Fibroblast of skin of abdomen (primary cell): Measurements from ENCODE around the gene RNU1-2.
"Not testable (repeated sequence)": the region's sequence is repeated elsewhere in the genome, so short reads cannot be mapped to it uniquely, and the experiment has no call there.

Experiments used
- DNase-seq: peaks from one replicate; pipeline ENCODE4 v3.0.0-alpha.2; 2013

The RNU1-2 gene

DNA sequence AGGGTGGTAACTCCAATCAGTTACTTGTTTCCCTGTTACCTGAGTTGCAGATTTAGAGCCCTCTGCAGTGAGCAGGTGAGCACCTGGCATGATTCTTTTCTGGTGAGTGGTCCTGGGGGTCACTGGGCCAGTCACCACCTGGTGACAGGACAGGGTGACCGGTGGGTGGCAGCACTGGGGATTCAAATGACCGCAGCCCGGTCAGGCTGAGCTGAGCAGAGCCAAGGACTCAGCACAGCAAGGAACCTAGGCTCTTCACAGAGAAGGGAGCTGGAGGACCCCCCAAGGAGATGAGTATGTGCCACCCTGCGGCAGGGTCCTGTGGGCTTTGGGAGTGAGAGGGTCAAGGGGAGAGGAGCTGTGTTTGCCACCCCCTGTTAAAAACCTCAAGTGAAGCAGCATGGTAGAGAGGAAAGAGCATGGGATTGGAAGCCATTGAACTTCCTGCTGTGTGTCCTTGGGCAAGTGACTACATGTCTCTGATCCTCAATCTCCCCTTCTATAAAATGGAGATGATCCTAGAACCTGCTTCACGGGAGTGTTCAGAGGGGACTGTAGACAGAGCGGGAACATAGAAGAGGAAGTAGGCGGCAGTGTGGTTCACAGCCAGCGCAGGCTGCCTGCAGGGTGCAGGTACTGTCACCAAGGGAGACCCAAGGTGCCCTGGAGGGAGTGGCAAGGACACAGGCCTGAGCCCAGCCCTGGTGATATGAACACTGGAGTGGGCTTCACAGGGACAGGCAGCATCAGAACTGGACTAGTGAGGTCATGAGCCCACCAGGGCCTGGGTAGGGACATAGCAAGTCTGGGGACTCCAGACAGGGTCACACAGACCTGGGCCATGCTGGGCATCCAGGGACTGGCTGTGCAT is 16.3 kb downstream of the RNU1-2 start:
- DNase-seq: not testable (repeated sequence)

DNA sequence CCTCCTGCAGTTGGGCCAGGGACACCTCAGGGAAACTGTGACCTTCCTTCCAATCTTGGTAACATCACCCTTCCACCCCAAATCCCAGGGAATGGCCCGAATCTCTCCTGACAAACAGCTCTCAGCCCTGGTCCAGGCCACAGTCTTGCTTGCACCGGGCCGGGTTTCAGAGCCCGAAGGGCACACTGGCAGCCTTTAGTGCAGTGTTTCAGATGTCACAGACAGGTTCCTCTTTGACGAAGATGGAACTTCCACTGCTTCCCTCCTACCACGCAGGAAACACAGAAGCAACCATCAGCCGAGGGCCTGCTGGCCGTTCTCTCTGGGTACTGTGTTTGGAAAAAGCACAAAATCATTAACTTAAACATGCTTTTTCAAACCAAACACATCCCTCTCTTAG is 17.0 kb downstream of the RNU1-2 start:
- not testable (repeated sequence) for DNase-seq

DNA sequence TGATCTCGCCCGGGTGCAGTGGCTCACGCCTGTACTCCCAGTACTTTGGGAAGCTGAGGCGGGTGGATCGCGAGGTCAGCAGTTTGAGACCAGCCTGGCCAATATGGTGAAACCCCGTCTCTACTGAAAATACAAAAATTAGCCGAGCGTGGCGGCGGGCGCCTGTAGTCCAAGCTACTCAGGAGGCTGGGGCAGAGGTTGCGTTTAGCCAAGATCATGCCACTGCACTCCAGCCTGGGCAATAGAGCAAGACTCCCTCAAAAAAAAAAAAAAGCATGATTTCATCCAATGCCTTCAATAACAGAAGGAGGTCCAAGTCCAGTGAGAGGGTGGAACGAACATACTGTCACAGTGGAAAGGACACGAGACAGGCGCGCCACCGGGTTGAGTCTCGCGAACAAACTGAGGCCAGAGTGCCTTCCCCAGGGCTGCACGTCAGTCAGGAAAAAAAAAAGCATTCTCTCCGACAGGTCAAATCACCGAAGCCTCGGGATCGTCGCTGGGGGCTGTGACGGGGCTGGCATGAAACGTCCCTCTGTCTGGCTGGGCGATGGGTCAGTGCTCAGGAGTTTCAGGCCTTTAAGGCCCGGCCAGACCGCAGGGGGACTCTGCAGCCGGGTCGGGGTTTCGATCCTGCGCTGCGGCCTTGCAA is 17.5 kb downstream of the RNU1-2 start:
- no peak for DNase-seq

DNA sequence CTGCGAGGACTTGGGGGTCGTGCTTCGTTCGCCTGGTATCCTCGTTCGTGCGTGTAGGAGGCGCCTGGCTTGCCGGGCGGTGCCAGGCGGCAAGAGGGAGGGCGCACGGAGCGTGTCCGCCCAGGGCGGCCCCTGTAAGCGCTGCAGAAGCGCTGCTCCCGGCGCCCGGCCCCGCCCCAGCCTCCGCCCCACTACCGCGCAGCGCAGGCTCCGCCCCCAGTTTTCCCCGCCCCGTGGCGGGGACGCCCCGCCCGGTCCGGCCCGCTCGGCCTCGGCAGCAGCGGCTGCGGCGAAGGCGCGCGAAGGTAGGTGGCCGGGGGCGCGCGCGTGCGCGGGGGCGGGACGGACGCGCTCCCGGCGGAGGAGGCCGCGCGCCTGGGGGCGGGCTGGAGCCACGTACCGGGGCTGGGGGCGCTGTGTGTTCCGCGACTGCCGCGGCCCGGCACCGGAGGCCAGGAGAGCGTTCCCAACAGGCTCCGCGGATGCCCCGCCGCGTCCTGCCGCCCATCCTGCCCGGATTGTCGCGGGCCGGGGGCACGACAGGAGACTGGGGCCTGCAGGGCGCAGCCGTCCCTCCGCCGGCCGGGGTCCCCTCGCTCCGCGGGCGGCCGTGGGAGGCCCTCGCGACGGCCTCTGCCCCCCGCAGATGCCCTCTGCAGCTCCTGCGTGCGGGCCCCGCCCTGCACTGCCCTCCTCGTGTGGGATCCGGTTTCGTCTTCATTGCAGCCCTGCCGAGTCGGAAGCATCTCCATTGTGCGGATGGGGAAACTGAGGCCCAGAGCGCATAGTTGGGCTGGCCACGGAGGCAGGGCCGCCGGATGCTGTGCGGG is 18.3 kb downstream of the RNU1-2 start:
- DNase-seq: peak; percentile 98

DNA sequence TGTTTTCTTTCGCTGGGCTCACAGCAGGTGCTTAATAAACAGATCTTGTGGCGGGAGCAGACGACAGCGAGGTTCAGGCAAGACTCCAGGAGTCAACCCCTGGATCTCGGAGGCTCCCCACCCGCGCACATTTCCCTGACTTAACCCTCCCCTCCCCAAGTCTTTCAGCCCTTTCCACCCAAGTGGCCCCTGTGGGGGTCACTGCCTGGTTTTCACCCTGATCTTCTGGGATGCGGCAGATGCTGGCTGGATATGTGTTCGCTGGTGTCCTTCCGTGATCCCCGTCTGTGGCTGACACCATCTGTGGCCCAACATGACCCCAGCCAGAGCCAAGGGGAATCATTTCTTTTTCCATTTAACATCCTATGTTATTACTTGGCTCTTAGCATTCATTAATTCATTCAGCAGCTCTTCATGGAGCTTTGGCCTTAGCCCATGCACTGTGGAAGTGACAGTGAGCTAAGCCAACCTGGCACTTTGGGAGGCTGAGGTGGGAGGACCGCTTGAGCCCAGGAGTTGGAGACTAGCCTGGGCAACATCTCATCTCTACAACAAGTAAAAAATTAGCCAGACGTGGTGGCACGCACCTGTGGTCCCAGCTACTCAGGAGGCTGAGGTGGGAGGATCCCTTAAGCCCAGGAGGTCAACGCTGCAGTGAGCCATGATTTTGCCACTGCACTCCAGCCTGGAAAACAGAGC is 19.3 kb downstream of the RNU1-2 start:
- DNase-seq: not testable (repeated sequence)

DNA sequence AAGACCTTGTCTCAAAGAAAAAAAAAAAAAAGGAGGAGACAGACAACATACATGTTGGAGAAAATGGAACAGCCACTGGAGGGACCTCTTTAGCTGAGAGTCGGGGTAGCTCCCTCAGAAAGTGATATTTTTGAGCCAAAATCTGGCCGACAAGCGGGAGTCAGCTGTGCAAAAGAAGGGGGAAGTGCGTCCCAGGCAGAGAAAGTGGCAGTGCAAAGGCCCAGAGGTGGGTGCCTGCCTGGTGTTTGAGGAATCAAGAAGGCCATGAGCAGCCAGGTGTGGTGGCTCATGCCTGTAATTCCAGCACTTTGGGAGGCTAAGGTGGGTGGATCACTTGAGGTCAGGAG is 19.8 kb downstream of the RNU1-2 start:
- peak; percentile 43 for DNase-seq

DNA sequence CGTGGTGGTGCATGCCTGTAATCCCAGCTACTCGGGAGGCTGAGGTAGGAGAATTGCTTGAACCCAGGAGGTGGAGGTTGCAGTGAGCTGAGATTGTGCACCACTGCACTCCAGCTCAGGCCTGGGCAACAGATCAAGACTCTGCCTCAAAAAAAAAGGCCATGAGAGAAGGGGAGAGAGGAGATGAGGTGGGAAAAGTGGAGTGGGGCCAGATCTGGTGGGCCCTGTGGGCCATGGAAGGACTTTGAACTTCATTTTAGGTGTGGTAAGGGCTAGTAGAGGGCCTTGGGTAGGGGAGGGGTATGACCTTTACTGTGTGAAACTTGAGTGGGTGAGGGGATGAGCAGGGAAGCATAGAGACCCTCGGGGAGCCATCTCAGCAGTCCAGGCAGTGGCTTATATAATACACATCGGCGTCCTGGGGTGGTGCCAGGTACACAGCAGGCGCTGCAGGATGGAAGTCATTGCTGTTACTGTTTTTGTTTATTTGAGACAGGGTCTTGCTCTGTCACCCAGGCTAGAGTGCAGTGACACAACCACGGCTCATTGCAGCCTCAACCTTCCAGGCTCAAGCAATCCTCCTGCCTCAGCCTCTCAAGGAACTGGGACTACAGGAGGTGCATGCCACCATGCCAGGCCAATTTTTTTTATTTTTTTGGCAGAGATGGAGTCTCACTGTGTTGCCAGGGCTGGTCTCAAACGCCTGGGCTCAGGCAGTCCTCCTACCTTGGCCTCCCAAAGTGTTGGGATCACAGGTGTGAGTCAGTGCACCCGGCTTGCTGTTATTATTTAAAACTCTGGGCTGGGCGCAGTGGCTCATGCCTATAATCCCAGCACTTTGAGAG is 20.5 kb downstream of the RNU1-2 start:
- not testable (repeated sequence) for DNase-seq

DNA sequence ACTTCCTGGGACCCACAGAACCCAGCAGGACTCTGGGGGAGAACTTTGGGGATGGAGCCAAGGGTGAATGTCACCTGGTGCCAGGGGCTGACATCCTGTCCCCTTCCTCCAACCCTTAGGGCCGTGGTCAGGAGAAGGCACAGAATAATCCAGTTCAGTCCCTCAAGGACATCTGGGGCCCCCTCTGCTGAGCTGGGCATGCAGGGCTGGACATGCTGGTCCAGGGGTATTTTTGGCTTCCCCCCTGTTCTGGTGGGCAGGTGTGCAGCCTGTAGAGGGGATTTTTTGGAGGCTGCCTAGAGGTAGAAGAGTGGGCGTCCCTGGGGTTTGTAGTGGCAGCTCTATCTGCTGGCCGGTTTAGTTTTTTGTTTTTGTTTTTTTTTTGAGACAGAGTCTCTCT is 22.6 kb downstream of the RNU1-2 start:
- no peak for DNase-seq

DNA sequence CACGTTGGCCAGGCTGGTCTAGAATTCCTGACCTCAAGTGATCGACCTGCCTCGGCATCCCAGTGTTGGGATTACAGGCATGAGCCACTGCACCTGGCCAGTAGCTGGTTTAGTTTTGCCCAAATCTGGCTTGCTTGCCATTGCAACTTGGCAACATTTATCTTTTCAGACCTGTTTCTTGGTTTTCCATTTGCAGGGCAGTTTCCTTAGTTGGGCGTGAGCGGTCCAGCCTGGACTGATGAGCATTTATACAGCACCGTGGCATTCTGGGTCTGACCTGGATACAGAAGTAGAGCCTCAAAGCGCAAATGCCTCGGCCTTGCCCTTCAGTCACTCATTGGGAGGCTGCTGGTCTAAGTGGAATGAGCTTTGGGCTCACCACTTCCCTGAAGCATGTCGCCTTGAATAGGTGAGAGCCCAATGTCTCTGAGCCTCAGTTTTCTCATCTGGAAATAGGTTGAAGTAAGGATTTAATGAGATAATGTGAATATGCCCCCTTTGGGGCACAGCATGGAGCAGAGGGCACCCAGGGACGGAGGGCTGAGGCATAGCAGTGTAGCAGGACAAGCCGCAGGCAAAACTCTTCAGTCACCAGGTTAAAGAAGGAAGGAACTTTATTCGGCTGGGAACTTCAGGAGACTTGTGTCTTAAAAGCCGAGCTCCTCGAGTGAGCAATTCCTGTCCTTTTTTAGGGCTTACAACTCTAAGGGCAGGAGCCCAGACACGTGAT is 23.3 kb downstream of the RNU1-2 start:
- DNase-seq: not testable (repeated sequence)

DNA sequence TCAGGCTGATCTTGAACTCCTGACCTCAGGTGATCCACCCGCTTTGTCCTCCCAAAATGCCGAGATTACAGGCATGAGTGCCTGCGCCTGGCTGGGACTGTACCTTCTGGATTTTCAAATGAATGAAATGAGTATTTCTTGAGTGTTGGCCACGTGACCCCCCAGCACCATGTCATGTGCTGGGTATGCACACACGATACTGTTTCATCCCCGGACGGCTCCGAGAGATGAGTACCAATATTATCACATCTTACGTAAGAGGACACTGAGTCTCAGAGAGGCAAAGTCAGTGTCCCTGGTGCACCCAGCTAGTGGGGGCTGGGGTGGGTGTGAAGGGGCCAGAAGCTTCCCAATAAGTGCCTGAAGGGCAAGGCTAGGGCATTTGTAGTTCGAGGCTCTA is 25.2 kb downstream of the RNU1-2 start:
- no peak for DNase-seq

DNA sequence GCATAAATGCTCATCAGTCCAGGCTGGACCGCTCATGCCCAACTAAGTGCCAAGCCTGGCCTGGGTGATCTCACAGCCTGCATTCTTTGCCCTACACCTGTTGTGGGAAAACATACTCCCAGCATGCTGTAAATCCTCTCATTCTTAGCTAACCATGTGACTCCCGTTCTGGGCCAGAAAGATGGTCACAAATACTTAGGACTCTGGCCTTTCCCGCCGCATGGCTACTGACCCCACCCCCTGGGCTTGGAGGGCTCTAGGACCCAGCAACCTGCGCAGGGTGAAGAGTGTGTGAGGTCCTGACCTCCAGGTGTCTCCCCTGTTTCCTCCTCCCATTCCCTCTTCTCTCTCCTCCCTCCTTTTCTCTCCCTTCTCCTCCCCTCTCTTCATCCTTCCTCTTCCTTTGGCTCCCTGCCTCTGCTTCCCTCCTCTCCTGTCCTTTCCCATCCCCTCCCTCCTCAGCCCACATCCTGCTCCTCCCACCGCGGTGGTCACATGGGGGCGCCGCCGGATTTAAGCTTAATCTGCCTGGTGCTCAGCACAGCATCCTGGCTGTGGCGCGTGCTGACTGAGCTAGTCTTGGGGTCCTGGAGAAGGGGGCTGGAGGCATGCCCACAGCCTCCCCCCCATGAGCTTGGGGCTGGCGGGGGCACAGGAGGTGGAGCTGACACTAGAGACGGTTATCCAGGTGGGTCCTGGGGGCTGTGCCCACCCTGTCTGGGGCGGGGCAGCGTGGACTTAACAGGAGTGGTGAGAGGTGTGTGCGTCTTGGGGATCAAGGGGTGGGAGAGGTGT is 25.8 kb downstream of the RNU1-2 start, which contains the start of gene CROCC:
Gene CROCC, plus strand, starts transcription at position 541 of the 795 bp plus-strand sequence. Its CDS starts 88 bp downstream, at position 629.
- DNase-seq: peak; percentile 55

DNA sequence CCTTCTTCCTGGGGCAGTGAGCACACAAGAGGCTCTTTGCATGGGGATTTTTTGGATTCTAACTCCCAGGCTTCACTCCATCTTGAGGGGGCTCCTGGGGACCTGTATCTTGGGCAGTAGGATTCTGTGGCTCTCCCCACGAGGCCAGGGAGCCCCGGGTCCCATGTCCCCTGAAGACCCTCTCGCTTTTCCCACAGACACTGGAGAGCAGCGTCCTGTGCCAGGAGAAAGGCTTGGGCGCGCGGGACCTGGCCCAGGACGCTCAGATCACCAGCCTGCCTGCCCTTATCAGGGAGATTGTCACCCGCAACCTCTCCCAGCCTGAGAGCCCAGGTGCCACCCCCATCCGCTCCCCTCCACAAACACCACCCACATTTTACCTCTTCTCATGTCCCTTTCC is 26.7 kb downstream of the RNU1-2 start:
- DNase-seq: no peak

DNA sequence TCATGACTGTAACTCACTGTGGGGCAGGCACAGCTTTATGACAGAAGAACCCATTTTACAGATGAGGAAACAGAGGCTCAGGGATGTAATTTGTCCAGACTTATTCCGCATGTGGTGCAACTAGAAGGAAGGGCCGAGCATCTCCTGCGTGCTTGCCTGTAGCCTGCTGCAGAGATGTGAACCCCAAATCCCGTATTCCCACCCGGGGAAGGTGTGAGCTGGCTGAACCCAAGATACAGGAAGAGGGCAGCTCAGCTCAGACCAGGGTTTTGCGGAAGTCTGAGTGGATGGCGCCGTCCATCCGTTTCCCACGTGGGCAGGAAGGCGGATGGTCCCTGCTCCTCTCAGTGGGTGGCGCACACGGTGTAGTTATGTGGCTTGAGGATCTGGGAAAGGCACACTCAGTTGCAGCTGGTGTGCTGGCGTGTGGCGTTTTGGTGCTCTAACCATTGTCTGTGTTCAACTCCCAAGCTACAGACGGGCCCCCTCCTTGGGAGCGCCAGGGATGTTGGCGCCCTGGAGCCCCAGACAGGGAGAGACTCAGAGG is 27.2 kb downstream of the RNU1-2 start:
- DNase-seq: no peak

DNA sequence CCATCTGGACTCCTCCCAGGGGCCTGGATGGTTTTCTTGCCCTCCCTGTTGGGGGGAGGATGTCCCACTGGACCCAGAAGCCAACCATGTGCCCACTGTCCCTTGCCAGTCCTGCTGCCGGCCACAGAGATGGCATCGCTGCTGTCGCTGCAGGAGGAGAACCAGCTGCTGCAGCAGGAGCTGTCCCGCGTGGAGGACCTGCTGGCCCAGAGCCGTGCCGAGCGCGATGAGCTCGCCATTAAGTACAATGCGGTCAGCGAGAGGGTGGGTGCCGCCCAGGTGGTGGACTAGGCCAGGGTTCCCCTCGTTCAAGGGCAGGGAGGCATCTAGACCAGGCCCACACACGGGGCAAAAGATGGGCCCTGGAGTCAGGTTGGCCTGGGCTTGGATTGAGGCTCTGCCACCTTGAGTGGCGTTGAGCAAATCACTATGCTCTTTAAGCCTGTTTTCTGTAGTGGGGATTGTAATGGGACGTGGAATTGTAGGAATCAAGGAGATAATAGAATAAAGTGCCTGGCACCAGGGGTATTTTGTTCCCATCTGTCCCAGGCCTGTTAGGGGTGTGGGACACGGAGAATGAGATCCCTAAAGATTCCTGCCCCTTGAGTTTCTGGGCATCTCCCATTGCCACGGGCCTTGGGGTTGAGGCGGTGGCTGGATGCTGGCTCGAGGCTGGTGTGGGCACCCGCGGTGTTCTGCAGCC is 28.6 kb downstream of the RNU1-2 start:
- no peak for DNase-seq

DNA sequence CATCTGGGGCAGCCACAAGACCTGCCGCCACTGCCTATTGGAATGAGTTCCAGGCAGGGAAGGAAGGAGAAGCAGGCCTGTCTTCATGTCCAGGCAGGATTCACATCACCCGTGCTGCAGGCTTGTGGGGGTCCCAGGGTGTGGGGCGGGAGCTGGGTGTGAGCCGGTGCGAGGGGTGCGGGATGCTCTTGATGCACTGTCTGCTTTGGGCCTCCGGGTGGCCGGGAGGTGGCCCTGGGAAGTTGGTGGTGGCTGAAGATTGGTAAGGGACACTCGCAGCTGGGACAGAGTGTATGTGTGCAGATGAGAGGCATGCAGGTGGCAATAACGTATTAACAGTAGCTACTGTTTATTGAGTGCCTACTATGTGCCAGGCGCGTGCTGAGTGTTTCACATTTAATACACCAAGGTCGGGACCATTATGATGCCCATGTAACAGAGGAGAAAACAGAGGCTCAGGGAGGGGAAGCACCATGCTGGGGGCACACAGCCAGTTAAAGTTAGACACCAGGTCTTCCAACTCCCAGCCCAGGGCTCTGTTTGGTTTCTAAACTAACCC is 29.2 kb downstream of the RNU1-2 start:
- DNase-seq: no peak

DNA sequence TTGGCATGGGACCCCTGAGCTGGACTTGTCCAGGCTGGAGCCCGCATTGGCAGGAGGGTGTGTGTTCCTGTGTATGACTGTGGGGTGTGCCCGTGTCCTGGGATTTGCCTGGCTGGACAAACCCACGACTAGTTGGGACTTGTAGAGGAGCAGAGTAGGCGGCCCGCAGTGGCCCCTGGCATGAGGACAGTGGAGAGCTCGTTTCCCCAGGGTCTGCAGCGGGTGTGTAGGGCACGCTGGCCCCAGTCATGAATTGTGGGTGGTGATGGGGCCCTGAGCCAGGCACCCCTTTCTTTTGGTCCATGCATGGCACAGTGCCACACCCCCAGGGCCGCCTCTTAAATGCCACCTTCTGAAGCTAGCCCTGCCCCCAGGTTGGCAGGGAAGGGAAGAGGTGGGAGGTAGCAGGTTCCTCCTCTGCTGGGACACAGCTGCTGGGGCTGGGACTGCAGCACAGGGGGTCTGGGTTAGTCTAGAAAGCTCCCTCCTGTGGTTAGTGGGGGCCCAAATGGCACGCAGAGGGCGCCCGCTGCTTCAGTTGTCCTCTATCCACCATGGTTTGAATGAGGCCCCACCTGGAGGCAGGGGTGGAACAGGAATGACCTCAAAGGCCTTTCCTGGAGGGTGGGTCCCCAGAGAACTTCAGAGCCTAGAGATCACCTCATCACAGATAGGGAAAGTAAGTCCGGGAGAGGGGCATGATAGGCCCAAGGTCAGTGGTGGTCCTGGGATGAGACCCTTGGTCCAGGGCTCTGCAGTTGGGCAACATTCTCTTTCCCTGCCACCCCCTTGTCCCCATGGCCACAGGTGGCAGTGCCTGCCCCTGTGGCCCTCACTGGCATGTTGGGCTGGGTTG is 30.1 kb downstream of the RNU1-2 start:
- no peak for DNase-seq

DNA sequence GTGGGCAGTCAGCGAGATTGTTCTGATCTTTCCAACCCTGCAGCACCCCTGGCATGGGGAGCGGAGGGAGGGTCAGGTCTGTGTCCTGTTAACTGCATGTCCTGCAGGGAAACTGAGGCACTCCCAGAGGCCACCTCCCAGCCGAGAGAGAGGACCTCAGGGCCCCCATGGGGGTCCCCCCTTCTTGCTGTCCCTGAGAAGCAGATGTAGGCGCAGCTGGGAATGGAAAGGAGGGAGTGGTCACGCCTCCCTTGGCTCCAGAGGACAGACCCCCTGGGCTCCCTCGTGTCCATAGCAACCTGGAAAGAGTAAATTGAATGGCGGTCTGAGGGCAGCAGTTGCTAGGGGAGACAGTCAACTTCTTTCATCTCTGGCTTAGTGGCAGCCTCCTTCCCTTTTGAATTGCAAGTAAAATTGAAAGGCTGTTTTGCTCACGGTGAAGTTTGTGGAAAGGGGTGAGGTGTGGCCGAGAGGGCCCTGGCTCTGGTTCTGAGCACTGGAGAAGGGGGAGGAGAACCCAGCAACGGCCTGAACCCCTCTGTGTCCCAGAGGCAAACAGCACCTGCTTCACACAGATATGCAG is 30.8 kb downstream of the RNU1-2 start:
- DNase-seq: no peak
